Measurements from ENCODE around the gene MNS1.

GRCh38 chr15:56385908-56386307, 79.0 kb downstream of the MNS1 start:
- TF ChIP-seq EZH2 (IDR thresholded peaks at IDR 0.05; ENCODE audit: borderline replicate concordance, insufficient read depth, low read depth, low read length, poor library complexity, severe bottlenecking): no peak
- no peak for TF ChIP-seq CTCF (IDR thresholded peaks at IDR 0.05)

All from B cell (primary cell).